Urinary bladder (tissue), 4 donors: Measurements from ENCODE around the gene B4GALT4. TPM values are rescaled to one million over a fixed set of nuclear protein-coding genes. Genes with fewer than 3 reads are reported as not detected.
"Not testable (repeated sequence)": the region's sequence is repeated elsewhere in the genome, so short reads cannot be mapped to it uniquely, and the experiment has no call there.

Experiments used
- DNase-seq: peaks from one replicate; pipeline ENCODE4 v3.0.0-alpha.2; 2015; ENCODE audit errors: extremely low spot score
- H3K27ac ChIP-seq: one replicate; pipeline ENCODE4 v1.5.1; 2013; ENCODE audit warnings: low read depth, mild to moderate bottlenecking, moderate library complexity
- H3K36me3 ChIP-seq: one replicate; pipeline ENCODE4 v1.6.1; 2013; ENCODE audit warnings: mild to moderate bottlenecking, moderate library complexity; ENCODE audit not compliant: insufficient read depth
- H3K4me1 ChIP-seq: one replicate; pipeline ENCODE4 v1.6.1; 2013; ENCODE audit warnings: mild to moderate bottlenecking, moderate library complexity; ENCODE audit not compliant: insufficient read depth
- H3K4me3 ChIP-seq: one replicate; pipeline ENCODE4 v1.5.1; 2013; ENCODE audit warnings: low read depth, low read length
- WGBS: extraction: QIAGEN DNeasy Blood & Tissue Kit; methylation state at CpG from one replicate; pipeline ENCODE4 v1.1.7; 2013; 5-methylcytosine and 5-hydroxymethylcytosine counted together
- polyA plus RNA-seq: library from polyadenylated mRNA; stranded (reverse); fragments of 200-250 nt; gene quantifications from one replicate; pipeline ENCODE4 v1.2.3, GENCODE V29; 2013
- total RNA-seq: library from RNA; depleted of rRNA; stranded (reverse); fragments of >200 nt; gene quantifications from one replicate; pipeline ENCODE4 v1.2.3, GENCODE V29; 2014
- donor health status: healthy with polysubstance abuse.
- donor health status: healthy.

B4GALT4 gene
- total and polyA plus RNA-seq, 2 donors: 18.8 to 23.2 TPM

DNA sequence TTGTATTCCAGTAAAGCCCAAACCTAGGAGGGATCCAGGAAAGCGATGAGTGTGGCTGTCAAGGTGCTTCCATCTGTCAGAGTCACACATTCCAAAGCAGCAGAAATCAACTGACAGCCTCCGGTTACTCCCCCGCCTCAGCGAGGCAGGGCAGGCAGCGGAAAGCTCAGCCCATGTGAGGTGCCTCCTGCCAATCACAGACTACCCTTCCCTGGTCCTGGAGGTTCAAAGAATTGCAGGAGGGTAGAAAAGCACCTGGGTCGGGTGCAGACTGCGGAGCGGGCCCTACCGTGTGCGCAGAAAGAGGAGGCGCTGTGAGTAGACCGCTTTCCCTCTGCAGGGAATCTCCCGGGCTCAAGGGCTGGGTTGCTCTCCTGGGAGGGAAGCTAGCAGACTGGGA, 67.4 kb downstream of the B4GALT4 start, which contains the start of gene UPK1B:
Gene UPK1B (plus strand): TSS at position 274 of the 400 bp plus-strand sequence. CDS start 13,144 bp downstream, outside the sequence.
- no peaks in the 10 kb centered on the region for H3K4me1 ChIP-seq
- no peaks in the 10 kb centered on the region for H3K36me3 ChIP-seq
- H3K4me3 ChIP-seq: no peak within 1 kb of the TSS
- H3K27ac ChIP-seq: no peak within 1 kb of the TSS
- WGBS: 27% methylated on average over 13 of the region's 13 CpGs
- DNase-seq: no peak

DNA sequence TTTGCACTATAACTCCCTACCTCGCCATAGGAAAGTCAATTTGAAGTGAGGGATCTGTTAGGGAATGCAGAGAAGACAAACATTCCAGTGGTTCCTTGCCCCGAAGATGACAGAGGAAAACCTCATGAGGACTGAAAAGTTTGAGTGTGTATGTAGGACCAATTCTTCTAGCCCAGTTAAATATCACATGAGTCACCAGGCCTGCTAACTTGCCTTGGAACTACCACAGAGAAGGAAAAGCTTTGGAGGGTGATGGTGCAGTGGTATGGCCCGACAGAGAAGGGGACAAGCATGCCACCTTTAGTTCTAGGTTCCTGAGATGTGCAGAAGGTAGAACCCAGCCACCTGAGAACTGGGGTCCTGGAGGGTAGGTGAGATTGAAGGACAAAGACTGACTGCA, 69.9 kb downstream of the B4GALT4 start:
- no peak overlapping the region for H3K4me3 ChIP-seq
- H3K4me1 ChIP-seq: no peaks in the 10 kb centered on the region
- 85% methylated on average over 3 of the region's 3 CpGs for WGBS
- DNase-seq: no peak
- H3K27ac ChIP-seq: no peak overlapping the region
- H3K36me3 ChIP-seq: no peaks in the 10 kb centered on the region

DNA sequence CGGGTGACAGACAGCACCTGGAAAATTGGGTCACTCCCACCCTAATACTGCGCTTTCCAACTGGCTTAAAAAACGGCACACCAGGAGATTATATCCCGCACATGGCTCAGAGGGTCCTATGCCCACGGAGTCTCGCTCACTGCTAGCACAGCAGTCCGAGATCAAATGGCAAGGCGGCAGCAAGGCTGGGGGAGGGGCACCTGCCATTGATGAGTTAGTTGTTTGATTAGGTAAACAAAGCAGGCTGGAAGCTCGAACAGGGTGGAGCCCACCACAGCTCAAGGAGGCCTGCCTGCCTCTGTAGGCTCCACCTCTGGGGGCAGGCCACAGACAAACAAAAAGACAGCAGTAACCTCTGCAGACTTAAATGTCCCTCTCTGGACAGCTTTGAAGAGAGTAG, 75.9 kb downstream of the B4GALT4 start:
- DNase-seq, H3K27ac ChIP-seq, H3K4me1 ChIP-seq, H3K36me3 ChIP-seq, H3K4me3 ChIP-seq: not testable (repeated sequence)
- 89% methylated on average over 9 of the region's 9 CpGs for WGBS

Other genes with a start within 250 kb of the B4GALT4 start
- 3.5 TPM for gene IGSF11, start 206.0 kb downstream of the B4GALT4 start, total RNA-seq
- 0.99 TPM for gene IGSF11, start 206.0 kb downstream of the B4GALT4 start, polyA plus RNA-seq
- gene TEX55, start 94.7 kb downstream of the B4GALT4 start, total RNA-seq: not detected
- gene TEX55, start 94.7 kb downstream of the B4GALT4 start, polyA plus RNA-seq: not detected
- gene UPK1B, start 67.3 kb downstream of the B4GALT4 start, total RNA-seq: 141 TPM
- 19.5 TPM for gene UPK1B, start 67.3 kb downstream of the B4GALT4 start, polyA plus RNA-seq
- 16.1 TPM for gene ARHGAP31, start 53.5 kb upstream of the B4GALT4 start, total RNA-seq
- 10.3 TPM for gene ARHGAP31, start 53.5 kb upstream of the B4GALT4 start, polyA plus RNA-seq
- gene TMEM39A, start 222.7 kb upstream of the B4GALT4 start, total RNA-seq: 85.2 TPM
- 14.7 TPM for gene TMEM39A, start 222.7 kb upstream of the B4GALT4 start, polyA plus RNA-seq
- 21.5 TPM for gene POGLUT1, start 228.1 kb upstream of the B4GALT4 start, total RNA-seq
- 9.5 TPM for gene POGLUT1, start 228.1 kb upstream of the B4GALT4 start, polyA plus RNA-seq